BJ (cell line): Measurements from ENCODE around the gene PGP. TPM values are rescaled to one million over a fixed set of nuclear protein-coding genes. Genes with fewer than 3 reads are reported as not detected.

Source experiments
- CTCF ChIA-PET: fragments of 350-600 bp; formaldehyde crosslinking; extraction: SDS; loops from one replicate; lab custom pipeline; 2021; ENCODE audit warnings: antibody characterized with exemption, inconsistent platforms; lab: Yijun Ruan, JAX
- POLR2A ChIA-PET: fragments of 300-600 bp; sonication (Branson Sonifier 250); formaldehyde crosslinking; extraction: SDS; loops from one replicate; lab custom pipeline; 2021; ENCODE audit warnings: antibody characterized with exemption; lab: Charles Lee
- DNase-seq: peaks from one replicate; pipeline ENCODE4 v3.0.0-alpha.2; 2011; ENCODE audit warnings: low read depth
- H3K27me3 ChIP-seq: 2 replicates; pipeline ENCODE4 v1.6.0; 2011; ENCODE audit warnings: low read length; ENCODE audit not compliant: control insufficient read depth, insufficient read depth
- H3K36me3 ChIP-seq: 2 replicates; pipeline ENCODE4 v1.5.1; 2011; ENCODE audit warnings: low read length; ENCODE audit not compliant: control insufficient read depth, insufficient read depth
- H3K4me3 ChIP-seq: 2 replicates; pipeline ENCODE4 v1.5.1; 2011; ENCODE audit warnings: low read depth, mild to moderate bottlenecking, control low read depth, low read length
- CTCF ChIP-seq: IDR thresholded peaks from 2 replicates; pipeline ENCODE4 v1.5.1; 2011; ENCODE audit warnings: low read depth, mild to moderate bottlenecking, control low read depth, inconsistent platforms, low read length, moderate library complexity; ENCODE audit not compliant: insufficient read depth
- polyA plus RNA-seq: library from polyadenylated mRNA; depleted of rRNA; stranded (reverse); fragments of >200 nt; gene quantifications from 2 replicates; pipeline ENCODE4 v1.2.3, GENCODE V29; 2011

Gene PGP
- polyA plus RNA-seq, 1 experiment: 7.7 TPM

GRCh38 chr16:2246301-2246885 lies 31.8 kb upstream of the PGP start:
- Histone ChIP-seq H3K36me3 (peaks cover 28% of the 10 kb centered on the region), H3K27me3 (no peaks in the 10 kb centered on the region), H3K4me3 (no peak overlapping the region)
- CTCF ChIA-PET: no interaction called here
- POLR2A ChIA-PET: no interaction called here
- TF ChIP-seq CTCF: no peak
- DNase-seq: no peak

GRCh38 chr16:2244926-2245795 lies 30.5 kb upstream of the PGP start:
- ChIA-PET POLR2A (no interaction called here), CTCF (no interaction called here)
- Histone ChIP-seq H3K27me3 (no peaks in the 10 kb centered on the region), H3K4me3 (no peak overlapping the region), H3K36me3 (peaks cover 28% of the 10 kb centered on the region)
- TF ChIP-seq CTCF: no peak
- no peak for DNase-seq

- POLR2A ChIA-PET: no interaction called here
- no peak for TF ChIP-seq CTCF
- no peak for DNase-seq
- peaks cover 28% of the 10 kb centered on the region for H3K36me3 ChIP-seq
- H3K4me3 ChIP-seq: no peak overlapping the region
- CTCF ChIA-PET: no interaction called here
- H3K27me3 ChIP-seq: no peaks in the 10 kb centered on the region
These were observed 29.7 kb upstream of the PGP start for GRCh38 chr16:2244301-2244700.

GRCh38 chr16:2243781-2244180 lies 29.1 kb upstream of the PGP start:
- POLR2A ChIA-PET: no interaction called here
- Histone ChIP-seq H3K27me3 (no peaks in the 10 kb centered on the region), H3K36me3 (peaks cover 28% of the 10 kb centered on the region), H3K4me3 (no peak overlapping the region)
- no peak for TF ChIP-seq CTCF
- CTCF ChIA-PET: no interaction called here
- DNase-seq: no peak

- CTCF ChIA-PET: no interaction called here
- POLR2A ChIA-PET: no interaction called here
- peaks cover 28% of the 10 kb centered on the region for H3K36me3 ChIP-seq
- no peak for DNase-seq
- TF ChIP-seq CTCF: no peak
- H3K27me3 ChIP-seq: no peaks in the 10 kb centered on the region
- H3K4me3 ChIP-seq: no peak overlapping the region
These were observed 28.4 kb upstream of the PGP start for GRCh38 chr16:2243031-2243528.
